Spleen (tissue), 11 donors: ENCODE results near the gene CCNO. TPM values are rescaled to one million over a fixed set of nuclear protein-coding genes. Genes with fewer than 3 reads are reported as not detected.

Experiments used
- DNase-seq: peaks from one replicate; pipeline ENCODE4 v3.0.0-alpha.2; 2020
- H3K27ac ChIP-seq, 8 donors: fragments of 200-600 bp; sonication (generic) in 7 of 8; 1 replicate in 4 of 8; 2 replicates in 4 of 8; pipeline versions ENCODE4 v1.5.0 to v1.8.0; 2016 to 2021; ENCODE audit warnings: inconsistent platforms in 4 of 8, mild to moderate bottlenecking in 4 of 8, moderate library complexity in 1 of 8
- H3K27me3 ChIP-seq, 7 donors: fragments of 200-600 bp; sonication (generic) in 6 of 7; replicated peaks in 1 of 7; 1 replicate in 4 of 7; 2 replicates in 3 of 7; pipeline versions ENCODE4 v1.5.0 to v1.8.0; 2016 to 2021; ENCODE audit warnings: inconsistent platforms in 3 of 7, mild to moderate bottlenecking in 1 of 7
- H3K36me3 ChIP-seq, 6 donors: fragments of 200-600 bp; sonication (generic) in 5 of 6; 1 replicate in 4 of 6; 2 replicates in 2 of 6; pipeline versions ENCODE4 v1.5.0 to v1.8.0; 2016 to 2021; ENCODE audit warnings: inconsistent platforms in 2 of 6
- H3K4me1 ChIP-seq, 6 donors: fragments of 200-600 bp; sonication (generic) in 5 of 6; 1 replicate in 3 of 6; 2 replicates in 3 of 6; pipeline versions ENCODE4 v1.5.0 to v1.8.0; 2016 to 2021; ENCODE audit warnings: inconsistent platforms in 3 of 6
- H3K4me3 ChIP-seq, 8 donors: fragments of 200-600 bp; sonication (generic) in 7 of 8; 1 replicate in 4 of 8; 2 replicates in 4 of 8; pipeline versions ENCODE4 v1.5.0 to v1.8.0; 2016 to 2021; ENCODE audit warnings: inconsistent platforms in 4 of 8, mild to moderate bottlenecking in 4 of 8, moderate library complexity in 2 of 8
- H3K9me3 ChIP-seq, 8 donors: fragments of 200-600 bp; sonication (generic) in 7 of 8; 1 replicate in 4 of 8; 2 replicates in 4 of 8; pipeline versions ENCODE4 v1.5.0 to v1.8.0; 2016 to 2021; ENCODE audit warnings: inconsistent platforms in 4 of 8
- POLR2A ChIP-seq, 3 donors: fragments of 450-650 bp; IDR thresholded peaks; one replicate each; pipeline ENCODE4 v1.5.1; 2017; ENCODE audit warnings: antibody characterized with exemption in 3 of 3, mild to moderate bottlenecking in 1 of 3
- POLR2AphosphoS5 ChIP-seq, 3 donors: sonication (generic); formaldehyde crosslinking; IDR thresholded peaks; one replicate each; pipeline ENCODE4 v1.5.1; 2017; ENCODE audit warnings: antibody characterized with exemption in 3 of 3
- WGBS, 5 donors: extraction: QIAGEN DNeasy Blood & Tissue Kit in 3 of 5; methylation state at CpG; one replicate each; pipeline versions ENCODE4 v1.1.5 to v1.1.7; 2013 to 2018; 5-methylcytosine and 5-hydroxymethylcytosine counted together
- intact Hi-C: fragments of 100-400 bp; cut with DNase I; formaldehyde crosslinking; loops from one replicate; pipeline ENCODE4 v1.15.0; 2023; ENCODE audit warnings: low total_unique reads
- polyA plus RNA-seq, 3 donors: library from polyadenylated mRNA; stranded (reverse); fragments of 200-250 nt; gene quantifications; one replicate each; pipeline ENCODE4 v1.2.1, GENCODE V29; 2013
- total RNA-seq, 7 donors: library from RNA; depleted of rRNA in 3 of 7; stranded (reverse); fragments of >200 nt in 3 of 7; fragmentation: NEBNext Ultra II Directional in 4 of 7; extraction: Animal tissue kit (Norgen Biotek cat#: 25700) in 4 of 7; gene quantifications; one replicate each; pipeline versions ENCODE4 v1.1.0 to v1.2.1, GENCODE V29; 2016 to 2021
- TF ChIP-seq, protein P1 (sequence below), 11 experiments: fragments of 200-600 bp in 7 of 11; fragments of 450-650 bp in 4 of 11; sonication (generic) in 4 of 11; IDR thresholded peaks in 8 of 11; conservative IDR thresholded peaks in 3 of 11; 1 replicate in 7 of 11; 2 replicates in 4 of 11; pipeline versions ENCODE4 v1.4.0 to v1.8.0; 2016 to 2021; ENCODE audit warnings: antibody characterized with exemption in 11 of 11, inconsistent platforms in 4 of 11, mild to moderate bottlenecking in 1 of 11
- donor health status: healthy with polysubstance abuse.
- donor health status: DM: no; HTN: no; CAD: no; lungs with moderate emphysema.
- donor health status: DM: no; HTN: no; CAD: no.
- donor health status: Bipolar disorder and iron deficiency.
- donor health status: healthy.
- donor health status: DM: no; HTN: no; CAD: no.
- donor health status: DM: yes; HTN: yes; CAD: no.

CCNO gene
- total and polyA plus RNA-seq, 10 donors = 0.10 to 0.33 (median 0.22) TPM; not detected in 7

DNA sequence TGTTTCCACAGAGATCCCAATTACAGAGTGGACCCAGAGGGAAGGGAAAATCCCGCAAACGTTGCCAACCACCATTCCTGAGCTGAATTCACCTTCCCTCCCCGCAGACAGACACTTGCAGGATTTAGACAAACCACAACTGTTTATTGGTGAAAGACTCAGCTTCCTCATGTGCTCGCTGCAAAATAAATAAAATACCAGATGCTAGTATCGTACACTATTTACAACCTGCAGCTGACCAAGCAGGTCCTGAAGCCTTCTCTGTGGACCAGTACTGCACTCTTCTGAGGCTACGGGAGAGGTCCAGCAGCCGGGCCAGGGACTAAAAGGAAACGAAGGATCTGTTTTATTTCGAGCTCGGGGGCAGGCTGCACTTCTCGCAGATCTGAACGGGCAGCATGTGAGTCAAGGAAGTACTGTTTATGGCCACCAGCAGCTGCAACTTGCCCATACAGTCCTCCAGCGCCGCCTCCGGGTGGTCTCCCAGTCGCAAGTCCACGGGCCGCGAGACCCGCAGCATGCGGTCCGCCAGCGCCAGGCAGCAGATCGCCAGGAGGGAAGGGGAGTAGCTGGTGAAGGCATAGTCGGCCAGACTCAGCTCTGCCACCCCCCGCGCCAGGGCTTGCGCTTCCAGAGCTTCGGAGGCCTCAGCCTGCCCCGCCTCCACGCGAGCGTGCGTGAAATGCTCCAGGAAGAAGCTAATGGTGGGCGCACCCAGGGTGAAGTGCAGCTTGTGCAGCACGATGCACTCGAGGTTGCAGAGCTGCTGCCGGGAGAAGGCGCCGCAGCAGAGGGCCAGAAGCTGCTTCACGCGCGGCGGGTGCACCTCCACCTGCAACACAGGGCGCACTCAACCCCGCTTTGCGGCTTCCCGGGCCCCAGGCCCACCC is 2.1 kb downstream of the CCNO start:
- Histone ChIP-seq H3K27ac (no peak overlapping the region), H3K4me1 (peaks cover 46 to 60% (median 56%) of the 10 kb centered on the region in 6 donors), H3K36me3 (no peaks in the 10 kb centered on the region), H3K9me3 (no peaks in the 10 kb centered on the region), H3K27me3 (peaks cover 42 to 100% (median 95%) of the 10 kb centered on the region in 7 donors), H3K4me3 (peak overlapping the region in 7 of 8 donors; percentile 15 to 83 (median 55))
- TF ChIP-seq POLR2A (IDR thresholded peaks at IDR 0.05) (no peak), POLR2AphosphoS5 (IDR thresholded peaks at IDR 0.05) (peak in 1 of 3 donors; percentile 27)
- TF ChIP-seq, protein P1, sequence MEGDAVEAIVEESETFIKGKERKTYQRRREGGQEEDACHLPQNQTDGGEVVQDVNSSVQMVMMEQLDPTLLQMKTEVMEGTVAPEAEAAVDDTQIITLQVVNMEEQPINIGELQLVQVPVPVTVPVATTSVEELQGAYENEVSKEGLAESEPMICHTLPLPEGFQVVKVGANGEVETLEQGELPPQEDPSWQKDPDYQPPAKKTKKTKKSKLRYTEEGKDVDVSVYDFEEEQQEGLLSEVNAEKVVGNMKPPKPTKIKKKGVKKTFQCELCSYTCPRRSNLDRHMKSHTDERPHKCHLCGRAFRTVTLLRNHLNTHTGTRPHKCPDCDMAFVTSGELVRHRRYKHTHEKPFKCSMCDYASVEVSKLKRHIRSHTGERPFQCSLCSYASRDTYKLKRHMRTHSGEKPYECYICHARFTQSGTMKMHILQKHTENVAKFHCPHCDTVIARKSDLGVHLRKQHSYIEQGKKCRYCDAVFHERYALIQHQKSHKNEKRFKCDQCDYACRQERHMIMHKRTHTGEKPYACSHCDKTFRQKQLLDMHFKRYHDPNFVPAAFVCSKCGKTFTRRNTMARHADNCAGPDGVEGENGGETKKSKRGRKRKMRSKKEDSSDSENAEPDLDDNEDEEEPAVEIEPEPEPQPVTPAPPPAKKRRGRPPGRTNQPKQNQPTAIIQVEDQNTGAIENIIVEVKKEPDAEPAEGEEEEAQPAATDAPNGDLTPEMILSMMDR (IDR thresholded peaks at IDR 0.05 in 8 of 11, conservative IDR thresholded peaks at IDR 0.05 in 3 of 11) = no peak
- 2 to 3% (median 3%) methylated on average over 26 to 48 of the region's 48 CpGs for WGBS, 5 donors
- DNase-seq = no peak
- intact Hi-C loops = no loop called here

DNA sequence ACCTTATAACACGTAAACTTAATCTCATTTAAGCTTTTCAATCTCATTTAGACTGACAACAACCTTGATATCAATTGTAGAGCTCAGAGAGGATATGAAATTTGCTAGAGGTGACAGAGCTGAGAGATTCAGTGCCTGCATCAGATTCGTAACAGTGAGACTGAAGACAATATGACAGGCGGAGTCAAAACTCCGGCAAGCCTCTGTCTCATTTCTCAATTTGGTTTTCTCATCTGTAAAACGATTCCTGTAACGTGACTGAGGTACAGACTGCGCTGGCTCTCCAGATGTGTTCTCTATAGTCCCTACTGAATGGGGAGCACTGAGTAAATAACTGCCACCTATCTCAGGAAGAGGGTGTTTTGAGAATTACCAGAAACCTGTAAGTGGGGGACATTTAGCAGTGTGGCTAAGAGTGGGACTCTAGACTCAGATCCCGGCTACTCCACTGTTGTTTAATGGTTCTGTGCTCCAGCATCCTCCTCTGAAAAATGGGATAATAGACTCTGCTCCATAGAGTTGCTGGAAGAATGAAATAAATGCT is 3.2 kb downstream of the CCNO start:
- H3K27me3 ChIP-seq = peaks cover 47 to 100% (median 100%) of the 10 kb centered on the region in 7 donors
- TF ChIP-seq POLR2AphosphoS5 (IDR thresholded peaks at IDR 0.05) (no peak), POLR2A (IDR thresholded peaks at IDR 0.05) (no peak)
- TF ChIP-seq, protein P1 (IDR thresholded peaks at IDR 0.05 in 8 of 11, conservative IDR thresholded peaks at IDR 0.05 in 3 of 11) = no peak
- WGBS, 5 donors = 31 to 41% (median 34%) methylated on average over 8 of the region's 8 CpGs

DNA sequence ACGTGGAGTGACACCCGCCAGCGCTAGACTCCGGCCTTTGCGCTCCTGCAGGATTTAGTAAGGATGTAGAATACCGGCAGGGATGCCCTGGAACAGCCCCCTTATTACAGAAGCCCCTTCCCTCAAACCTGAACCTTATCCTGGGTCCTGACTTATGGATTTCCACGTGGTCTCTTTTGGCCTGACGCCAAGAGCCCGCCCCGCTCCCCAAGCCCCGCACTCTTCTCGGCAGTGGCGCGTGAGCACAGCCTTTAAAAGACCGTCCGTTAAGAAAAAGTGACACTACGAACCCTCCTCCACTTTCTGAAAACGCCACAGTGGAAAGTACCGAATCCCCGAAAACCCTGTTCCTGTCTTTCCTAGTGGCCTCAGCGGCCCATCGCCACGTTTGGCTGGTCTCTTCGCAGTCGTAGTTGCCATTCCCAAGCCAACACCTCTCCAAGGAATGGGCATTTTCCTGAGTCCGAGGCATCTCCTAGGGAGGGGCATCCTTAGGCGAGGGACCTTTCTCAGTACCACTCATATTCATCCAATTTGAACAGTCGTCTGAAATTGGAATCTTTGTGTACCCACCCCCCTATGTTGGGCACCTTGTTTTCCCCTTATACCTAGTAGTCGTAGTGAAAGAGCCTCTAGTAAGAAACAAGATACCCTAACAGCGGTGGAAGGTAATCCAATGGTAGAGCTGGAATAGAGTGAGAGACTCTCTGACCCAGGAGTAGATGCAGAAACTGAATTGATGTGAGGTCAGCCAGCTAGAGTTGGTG is 5.6 kb downstream of the CCNO start:
- Histone ChIP-seq H3K9me3 (no peaks in the 10 kb centered on the region), H3K27me3 (peaks cover 53 to 100% (median 100%) of the 10 kb centered on the region in 7 donors), H3K27ac (no peak overlapping the region), H3K4me3 (peak overlapping the region in 7 of 8 donors; percentile 32 to 73 (median 43)), H3K4me1 (peaks cover 35 to 59% (median 50%) of the 10 kb centered on the region in 6 donors), H3K36me3 (no peaks in the 10 kb centered on the region)
- DNase-seq = no peak
- WGBS, 5 donors = 5 to 8% (median 6%) methylated on average over 29 to 30 of the region's 30 CpGs
- intact Hi-C loops = loop anchor here (10.0 kb wide), 1 partner anchor 53 kb away; the partner anchor contains the start of gene CDC20B
- TF ChIP-seq, protein P1 (IDR thresholded peaks at IDR 0.05 in 8 of 11, conservative IDR thresholded peaks at IDR 0.05 in 3 of 11) = no peak
- no peak for TF ChIP-seq POLR2AphosphoS5 (IDR thresholded peaks at IDR 0.05)
- no peak for TF ChIP-seq POLR2A (IDR thresholded peaks at IDR 0.05)

More for the DNA sequence above, 3.2 kb downstream of the CCNO start:
- no peak overlapping the region for H3K27ac ChIP-seq
- no peak for DNase-seq
- H3K4me3 ChIP-seq = no peak overlapping the region
- H3K36me3 ChIP-seq = no peaks in the 10 kb centered on the region
- no peaks in the 10 kb centered on the region for H3K9me3 ChIP-seq
- peaks cover 46 to 66% (median 59%) of the 10 kb centered on the region in 6 donors for H3K4me1 ChIP-seq
- intact Hi-C loops = no loop called here
